ENCODE results near the gene ANKFY1. TPM values are rescaled to one million over a fixed set of nuclear protein-coding genes. Genes with fewer than 3 reads are reported as not detected.
A peak's percentile ranks its signal among the peaks of the same experiment; 100 is the strongest.

The ANKFY1 gene
- total RNA-seq, 4 donors from 2014 or later = 53.0 to 69.9 (median 54.7) TPM

DNA sequence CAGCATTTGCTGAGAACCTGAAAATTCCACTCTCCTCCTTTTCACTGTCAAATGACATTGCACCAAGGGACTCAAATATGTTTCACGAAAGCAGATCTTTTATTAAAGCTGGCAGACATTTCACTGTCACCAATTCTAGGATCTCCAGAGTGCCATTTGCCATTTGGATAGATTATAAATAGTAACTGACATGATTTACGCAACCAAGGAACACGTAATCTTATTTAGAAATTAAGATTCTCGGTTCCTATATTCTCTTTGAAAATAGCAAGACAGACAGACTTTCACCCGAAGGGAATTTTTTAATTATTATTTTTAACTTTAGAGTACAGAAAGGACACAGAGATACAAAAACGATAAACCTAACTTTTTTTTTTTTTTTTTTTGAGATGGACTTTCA, 49.6 kb downstream of the ANKFY1 start:
- Histone ChIP-seq H3K4me3 (no peak overlapping the region), H3K9me3 (no peaks in the 10 kb centered on the region), H3K27me3 (no peaks in the 10 kb centered on the region), H3K36me3 (peaks cover 0 to 6% (median 2%) of the 10 kb centered on the region in 4 donors), H3K27ac (peak overlapping the region in 2 of 4 donors; percentile 6 to 73), H3K4me1 (peaks cover 0 to 16% (median 6%) of the 10 kb centered on the region in 4 donors)
- 87 to 89% methylated on average over 6 of the region's 6 CpGs for WGBS, 2 donors (ENCODE audit: low coverage in 1 of 2)
- in situ Hi-C loops (cut with MboI; ENCODE audit: low pct_ligation_motif_present in 1 of 4, low pct_unique_long_range_greater_than_20kb in 1 of 4, low sequenced_read_pairs in 3 of 4) (loop anchor here in 1 of 4 donors (10.0 kb wide), 1 partner anchor 91 kb away; no protein-coding TSS in a partner anchor), intact Hi-C loops (cut with DNase I; ENCODE audit: low total_unique reads) (loop anchor here (10.0 kb wide), 1 partner anchor 91 kb away; no protein-coding TSS in a partner anchor)
- TF ChIP-seq, protein P1, sequence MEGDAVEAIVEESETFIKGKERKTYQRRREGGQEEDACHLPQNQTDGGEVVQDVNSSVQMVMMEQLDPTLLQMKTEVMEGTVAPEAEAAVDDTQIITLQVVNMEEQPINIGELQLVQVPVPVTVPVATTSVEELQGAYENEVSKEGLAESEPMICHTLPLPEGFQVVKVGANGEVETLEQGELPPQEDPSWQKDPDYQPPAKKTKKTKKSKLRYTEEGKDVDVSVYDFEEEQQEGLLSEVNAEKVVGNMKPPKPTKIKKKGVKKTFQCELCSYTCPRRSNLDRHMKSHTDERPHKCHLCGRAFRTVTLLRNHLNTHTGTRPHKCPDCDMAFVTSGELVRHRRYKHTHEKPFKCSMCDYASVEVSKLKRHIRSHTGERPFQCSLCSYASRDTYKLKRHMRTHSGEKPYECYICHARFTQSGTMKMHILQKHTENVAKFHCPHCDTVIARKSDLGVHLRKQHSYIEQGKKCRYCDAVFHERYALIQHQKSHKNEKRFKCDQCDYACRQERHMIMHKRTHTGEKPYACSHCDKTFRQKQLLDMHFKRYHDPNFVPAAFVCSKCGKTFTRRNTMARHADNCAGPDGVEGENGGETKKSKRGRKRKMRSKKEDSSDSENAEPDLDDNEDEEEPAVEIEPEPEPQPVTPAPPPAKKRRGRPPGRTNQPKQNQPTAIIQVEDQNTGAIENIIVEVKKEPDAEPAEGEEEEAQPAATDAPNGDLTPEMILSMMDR (IDR thresholded peaks at IDR 0.05) = no peak
- no peak for TF ChIP-seq POLR2AphosphoS5 (IDR thresholded peaks at IDR 0.05)
- no peak for TF ChIP-seq POLR2A (IDR thresholded peaks at IDR 0.05)
- no peak for TF ChIP-seq EP300 (IDR thresholded peaks at IDR 0.05; ENCODE audit: low read depth)
- DNase-seq = no peak

DNA sequence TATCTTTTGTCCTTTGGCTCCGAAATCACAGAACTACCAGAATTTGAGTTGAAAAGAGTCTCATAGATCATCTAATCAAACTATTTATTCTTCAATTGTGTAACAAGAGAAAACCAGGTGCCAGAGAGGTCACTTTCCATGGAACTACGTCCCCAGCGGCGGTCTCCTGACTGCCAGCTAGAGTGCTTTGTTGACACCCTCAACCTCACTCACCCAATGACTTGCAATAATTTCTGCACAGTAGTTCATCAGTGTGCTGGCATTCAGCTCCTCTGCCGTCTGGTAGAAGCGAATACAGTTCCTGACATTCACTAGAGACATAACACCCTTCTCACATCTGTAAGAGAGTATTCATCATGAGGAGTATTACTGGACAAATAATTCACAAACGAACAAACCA, 54.2 kb downstream of the ANKFY1 start:
- 93 to 94% methylated on average over 6 to 7 of the region's 7 CpGs for whole genome bisulfite sequencing, 2 donors (ENCODE audit: low coverage in 1 of 2)
- intact Hi-C loops (cut with DNase I; ENCODE audit: low total_unique reads) = loop anchor here (10.0 kb wide), 1 partner anchor 95 kb away; no protein-coding TSS in a partner anchor
- Histone ChIP-seq H3K36me3 (peaks cover 0 to 39% (median 12%) of the 10 kb centered on the region in 4 donors), H3K27me3 (no peaks in the 10 kb centered on the region), H3K27ac (no peak overlapping the region), H3K4me1 (peaks cover 0 to 11% (median 0%) of the 10 kb centered on the region in 4 donors), H3K9me3 (no peaks in the 10 kb centered on the region), H3K4me3 (no peak overlapping the region)
- DNase-seq = no peak
- in situ Hi-C loops (cut with MboI; ENCODE audit: low pct_ligation_motif_present in 1 of 4, low pct_unique_long_range_greater_than_20kb in 1 of 4, low sequenced_read_pairs in 3 of 4) = loop anchor here in 3 of 4 donors (5.0 to 10.0 kb wide), 3 partner anchors 95 to 208 kb away; no protein-coding TSS in a partner anchor
- TF ChIP-seq, protein P1 (IDR thresholded peaks at IDR 0.05) = no peak
- TF ChIP-seq POLR2A (IDR thresholded peaks at IDR 0.05) (no peak), POLR2AphosphoS5 (IDR thresholded peaks at IDR 0.05) (no peak), EP300 (IDR thresholded peaks at IDR 0.05; ENCODE audit: low read depth) (no peak)

DNA sequence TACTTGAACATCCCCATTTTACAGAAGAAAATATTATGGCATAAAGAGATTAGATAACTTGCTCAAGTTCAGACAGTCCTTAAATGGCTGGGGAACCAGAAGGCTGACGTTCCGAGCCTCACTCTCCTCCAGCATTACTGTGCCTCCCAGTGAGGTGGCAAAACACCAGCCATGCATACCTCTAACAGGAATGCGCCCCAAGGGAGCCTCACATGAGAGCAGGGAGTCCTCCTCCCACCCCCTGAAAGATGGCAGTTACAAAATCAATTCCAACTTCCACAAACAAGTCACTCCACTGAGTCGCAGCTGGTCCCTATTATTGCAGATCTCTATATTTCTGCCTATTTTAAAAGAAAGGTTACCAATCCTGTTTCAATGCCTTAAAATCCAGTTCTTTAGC, 55.5 kb downstream of the ANKFY1 start:
- in situ Hi-C loops (cut with MboI; ENCODE audit: low pct_ligation_motif_present in 1 of 4, low pct_unique_long_range_greater_than_20kb in 1 of 4, low sequenced_read_pairs in 3 of 4) (loop anchor here in 2 of 4 donors (5.0 to 10.0 kb wide), 2 partner anchors 207 to 209 kb away; no protein-coding TSS in a partner anchor), intact Hi-C loops (cut with DNase I; ENCODE audit: low total_unique reads) (no loop called here)
- no peaks in the 10 kb centered on the region for H3K27me3 ChIP-seq
- 60 to 77% methylated on average over 2 to 4 of the region's 4 CpGs for WGBS, 2 donors (ENCODE audit: low coverage in 1 of 2)
- H3K9me3 ChIP-seq = no peaks in the 10 kb centered on the region
- H3K36me3 ChIP-seq = peaks cover 0 to 39% (median 12%) of the 10 kb centered on the region in 4 donors
- H3K4me1 ChIP-seq = peaks cover 0 to 19% (median 6%) of the 10 kb centered on the region in 4 donors
- H3K27ac ChIP-seq = peak overlapping the region in 3 of 4 donors; percentile 10 to 76 (median 71)
- H3K4me3 ChIP-seq = no peak overlapping the region
- DNase-seq = no peak
- no peak for TF ChIP-seq POLR2A (IDR thresholded peaks at IDR 0.05)
- TF ChIP-seq POLR2AphosphoS5 (IDR thresholded peaks at IDR 0.05) = no peak
- no peak for TF ChIP-seq EP300 (IDR thresholded peaks at IDR 0.05; ENCODE audit: low read depth)
- TF ChIP-seq, protein P1 (IDR thresholded peaks at IDR 0.05) = no peak

DNA sequence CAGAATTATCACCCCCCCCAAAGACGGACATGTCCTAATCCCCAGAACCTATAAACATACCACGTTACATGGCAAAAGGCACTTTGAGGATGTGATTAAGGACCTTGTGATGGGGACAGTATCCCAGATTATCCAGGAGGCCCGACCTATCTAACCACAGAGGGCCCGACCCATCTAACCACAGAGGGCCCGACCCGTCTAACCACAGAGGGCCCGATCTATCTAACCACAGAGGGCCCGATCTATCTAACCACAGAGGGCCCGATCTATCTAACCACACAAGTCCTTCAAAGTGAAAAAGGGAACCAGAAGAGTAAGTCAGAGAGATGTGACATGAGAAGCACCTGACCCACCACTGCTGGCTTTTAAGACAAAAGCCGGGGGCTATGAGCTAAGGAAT, 56.8 kb downstream of the ANKFY1 start:
- Histone ChIP-seq H3K4me1 (peaks cover 0 to 19% (median 6%) of the 10 kb centered on the region in 4 donors), H3K4me3 (no peak overlapping the region), H3K27me3 (no peaks in the 10 kb centered on the region), H3K9me3 (no peaks in the 10 kb centered on the region), H3K36me3 (peaks cover 0 to 39% (median 12%) of the 10 kb centered on the region in 4 donors), H3K27ac (peak overlapping the region; percentile 10 to 76 (median 45))
- intact Hi-C loops (cut with DNase I; ENCODE audit: low total_unique reads) (no loop called here), in situ Hi-C loops (cut with MboI; ENCODE audit: low pct_ligation_motif_present in 1 of 4, low pct_unique_long_range_greater_than_20kb in 1 of 4, low sequenced_read_pairs in 3 of 4) (loop anchor here in 2 of 4 donors (5.0 to 10.0 kb wide), 2 partner anchors 208 to 210 kb away; no protein-coding TSS in a partner anchor)
- no peak for DNase-seq
- WGBS, 2 donors (ENCODE audit: low coverage in 1 of 2) = 66 to 80% methylated on average over 2 to 10 of the region's 10 CpGs
- TF ChIP-seq, protein P1 (IDR thresholded peaks at IDR 0.05) = no peak
- TF ChIP-seq POLR2AphosphoS5 (IDR thresholded peaks at IDR 0.05) (no peak), POLR2A (IDR thresholded peaks at IDR 0.05) (no peak), EP300 (IDR thresholded peaks at IDR 0.05; ENCODE audit: low read depth) (no peak)
